Cerebellar nuclear complex (tissue), 1 donor: Measurements from ENCODE around the gene MRPS10.
"Not testable (repeated sequence)": the region's sequence is repeated elsewhere in the genome, so short reads cannot be mapped to it uniquely, and the experiment has no call there.

ENCODE experiments used
- DNase-seq, 2 experiments: peaks; one replicate each; lab custom pipeline; 2025; lab: John Stamatoyannopoulos, UW

MRPS10 gene

DNA sequence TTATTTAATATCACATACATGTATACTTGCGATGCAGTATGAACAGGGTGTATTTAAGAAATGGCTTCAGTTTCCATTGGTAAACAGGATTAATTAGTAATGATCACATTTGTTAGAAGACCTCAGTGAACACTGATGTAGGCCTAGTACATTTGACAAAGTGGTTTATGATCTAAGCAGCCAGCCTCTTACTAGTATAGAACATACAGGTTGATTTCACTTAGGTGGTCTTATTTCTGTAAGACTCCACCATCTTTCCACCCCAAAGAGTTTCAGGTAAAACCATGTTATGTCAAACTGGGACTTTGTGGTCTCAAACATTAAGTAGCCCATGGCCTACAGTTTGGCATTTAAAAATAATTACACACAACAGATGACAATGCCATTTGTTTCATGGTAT, 20.2 kb upstream of the MRPS10 start:
- no peak for DNase-seq

DNA sequence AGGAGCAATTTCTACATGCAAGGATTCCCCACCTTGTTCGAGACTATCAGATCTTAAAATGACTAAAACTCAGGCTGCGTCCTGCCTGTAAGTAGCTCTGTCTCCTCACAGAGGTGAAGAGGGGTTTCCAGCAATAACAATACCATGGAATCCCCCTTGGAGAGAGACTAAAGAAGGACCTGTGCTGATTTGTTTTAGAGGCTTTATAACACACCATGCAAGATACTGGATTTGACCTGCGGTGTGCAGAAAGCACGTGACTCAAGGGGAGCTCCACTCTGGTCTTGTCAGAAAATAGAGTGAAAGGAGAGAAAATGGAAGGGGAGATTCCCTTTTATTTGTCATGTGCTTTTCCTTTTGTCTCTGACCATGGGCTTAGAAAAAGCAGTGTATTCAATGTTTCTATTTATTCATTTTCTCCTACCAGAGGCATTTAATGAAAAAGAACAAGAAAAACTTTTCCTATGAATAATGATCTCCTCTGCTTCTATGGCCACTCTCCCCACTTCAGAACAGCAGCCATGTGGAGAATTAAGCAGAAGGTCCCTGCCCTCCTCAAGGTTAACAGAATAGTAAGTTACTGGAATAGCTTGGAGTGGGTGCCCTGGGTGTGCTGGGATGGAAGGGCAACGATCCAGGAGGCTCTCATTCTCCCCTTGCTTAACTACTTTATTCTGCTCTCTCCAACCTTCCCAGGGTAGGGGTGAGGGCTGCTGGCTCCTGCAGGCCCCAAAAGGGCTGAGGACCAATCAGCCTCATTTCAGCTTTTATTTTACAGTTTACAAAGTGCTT, 19.2 kb upstream of the MRPS10 start:
- DNase-seq, result no peak

DNA sequence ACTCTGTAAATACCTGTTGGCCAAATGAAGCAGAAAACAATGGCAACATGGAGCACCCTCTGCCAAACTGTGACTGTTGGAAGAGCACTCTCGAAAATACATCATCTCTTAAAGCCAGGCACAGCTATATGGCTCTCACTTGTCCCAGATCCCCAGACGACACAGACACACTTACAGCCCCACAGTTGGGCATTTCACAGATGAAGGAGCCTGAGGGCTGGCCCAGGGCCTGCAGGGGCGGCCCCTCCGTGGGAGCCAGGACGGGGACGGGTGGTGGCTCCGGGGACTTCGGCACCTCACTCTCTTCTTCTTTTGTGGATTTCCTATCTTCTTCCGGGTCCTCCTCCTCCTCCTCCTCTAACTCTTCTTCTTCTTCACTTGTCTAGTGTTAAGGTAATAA, 18.4 kb upstream of the MRPS10 start:
- no peak for DNase-seq

DNA sequence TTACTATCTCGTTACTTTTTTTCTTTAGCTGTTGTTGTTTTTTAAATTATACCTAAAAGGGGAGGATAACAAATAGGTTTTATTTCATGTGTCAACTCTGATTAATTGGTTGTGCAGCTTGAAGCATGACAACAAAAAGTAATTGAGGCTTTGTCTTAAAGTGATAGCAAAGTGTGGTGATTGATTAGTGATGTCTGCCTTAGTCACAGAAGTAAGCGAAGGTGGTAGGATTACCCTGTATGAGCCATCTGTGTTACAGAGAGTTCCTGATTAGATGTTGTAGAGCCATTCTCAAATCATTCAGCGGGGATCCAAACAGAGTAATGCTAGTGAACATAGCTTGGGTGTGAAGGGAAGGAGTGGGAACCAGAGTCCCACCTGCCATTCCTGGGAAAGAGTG, 14.4 kb upstream of the MRPS10 start:
- DNase-seq, result no peak

DNA sequence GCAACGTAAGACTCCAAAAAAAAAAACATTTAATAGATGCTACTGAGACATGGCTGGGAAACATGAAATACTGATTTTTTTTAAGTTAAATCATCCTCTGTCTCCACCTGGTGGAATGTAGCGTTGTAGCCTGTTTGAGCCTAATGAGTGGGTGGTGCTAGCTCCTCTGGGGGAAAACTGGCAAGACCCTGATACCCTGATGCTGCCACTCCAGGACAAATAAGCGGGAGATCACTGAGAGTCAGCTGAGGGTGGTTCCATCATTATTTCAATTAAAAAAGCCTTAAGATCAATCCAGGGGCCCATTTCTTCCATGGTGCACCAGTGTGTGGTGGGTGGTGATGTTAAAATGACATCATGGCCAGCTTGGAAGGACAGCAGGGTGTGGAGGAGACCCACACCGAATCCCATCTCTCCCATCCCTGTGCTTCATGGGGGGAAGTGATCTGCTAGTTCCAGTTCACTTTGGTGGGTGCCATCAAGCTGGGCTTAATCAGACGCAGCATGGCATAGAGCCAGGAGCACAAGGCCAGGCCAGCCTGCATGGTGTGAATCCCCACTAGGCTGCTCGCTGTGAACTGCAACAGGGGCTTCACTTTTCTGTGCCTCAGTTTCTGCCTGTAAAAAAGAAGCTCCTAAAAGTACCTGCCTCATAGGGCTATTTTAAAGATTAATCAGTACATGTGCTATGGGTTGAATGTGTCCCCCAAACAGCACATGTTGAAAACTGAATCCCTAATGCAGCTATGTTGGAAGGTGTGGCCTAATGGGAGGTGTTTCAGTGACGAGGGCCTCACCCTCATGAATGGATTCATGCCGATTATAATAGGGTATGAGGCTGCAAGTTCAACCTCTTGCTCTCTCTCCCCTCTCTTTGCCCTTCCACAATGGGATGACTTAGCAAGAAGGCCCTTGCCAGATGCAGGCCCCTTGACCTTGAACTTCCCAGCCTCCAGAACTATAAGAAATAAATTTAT, 13.0 kb upstream of the MRPS10 start:
- DNase-seq, result no peak

DNA sequence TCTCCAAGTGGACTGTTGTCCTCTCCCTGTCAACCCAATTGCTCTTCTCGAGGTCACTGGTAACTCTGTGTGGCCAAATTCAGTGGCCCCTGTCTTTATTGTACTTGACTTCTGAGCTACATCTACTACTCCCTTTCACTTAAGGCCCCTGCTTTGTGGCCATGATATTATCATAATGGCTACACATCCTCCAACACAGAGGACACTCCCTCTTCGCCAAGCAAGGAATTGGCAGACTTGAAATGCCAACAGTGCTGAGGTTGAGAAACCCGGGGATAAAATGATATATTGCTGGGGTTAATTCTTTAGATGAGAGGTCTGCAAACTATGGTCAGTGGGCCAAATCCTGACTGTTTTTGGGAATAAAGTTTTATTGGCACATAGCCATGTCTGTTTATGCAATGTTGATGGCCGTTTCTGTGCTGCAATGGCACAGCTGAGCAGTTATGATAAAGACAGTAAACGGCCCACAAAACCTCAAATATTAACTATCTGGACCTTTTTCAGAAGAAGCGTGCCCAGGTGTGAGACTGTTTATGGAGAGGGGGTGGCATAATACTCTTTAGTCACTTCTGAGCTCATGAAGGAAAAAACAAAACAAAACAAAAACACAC, 12.0 kb upstream of the MRPS10 start:
- no peak for DNase-seq

DNA sequence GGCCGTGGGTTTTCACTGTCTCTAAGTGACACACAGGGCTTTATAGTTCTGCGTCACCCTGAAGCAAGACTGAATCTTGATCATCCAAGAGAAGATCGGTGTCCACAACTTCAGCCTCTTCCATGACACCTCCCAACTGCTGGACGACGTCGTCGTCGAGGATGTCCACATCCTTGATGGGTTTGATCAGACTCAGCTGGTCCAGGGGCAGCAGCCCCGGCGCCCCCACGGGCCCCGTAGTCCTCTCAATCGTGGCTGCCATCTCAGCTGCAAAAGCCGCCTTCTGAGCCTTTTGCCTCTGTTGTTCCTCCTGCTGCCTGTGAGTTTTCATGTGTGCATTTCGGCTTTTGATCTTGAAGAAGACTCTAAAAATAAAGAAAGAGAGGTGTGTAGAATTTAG, 10.6 kb upstream of the MRPS10 start:
- no peak for DNase-seq

DNA sequence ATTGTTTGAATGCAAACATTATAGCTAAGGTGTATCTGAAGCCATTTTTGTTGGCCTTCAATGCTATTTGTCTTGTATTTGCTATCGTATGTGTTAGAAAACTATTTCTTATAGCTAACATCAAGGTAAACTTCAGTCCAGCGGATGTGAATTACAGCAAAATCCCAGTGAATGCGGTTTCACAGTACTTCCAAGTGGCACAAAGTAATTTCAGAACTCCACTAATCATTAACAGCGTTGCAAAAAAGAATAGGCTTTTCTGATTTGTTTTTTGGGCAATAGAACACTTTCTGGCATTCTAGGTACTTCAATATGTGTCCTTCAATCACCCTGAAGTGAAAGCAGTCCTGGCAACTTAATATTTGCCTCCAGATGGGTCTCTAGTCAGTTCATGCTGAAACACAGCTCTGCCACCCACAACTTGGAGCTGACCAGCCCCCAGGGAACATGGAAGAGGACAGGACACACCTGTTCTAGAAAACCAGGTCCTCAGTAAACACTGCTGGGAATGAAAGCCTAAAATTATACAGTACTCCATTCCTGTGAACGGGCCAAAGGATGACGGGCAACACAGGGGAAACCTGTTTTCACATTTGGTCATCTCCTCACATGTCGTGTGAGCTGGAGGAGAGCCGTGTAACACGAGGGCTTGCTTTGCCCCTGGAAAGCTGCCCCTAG, 9.7 kb upstream of the MRPS10 start:
- DNase-seq, result no peak

DNA sequence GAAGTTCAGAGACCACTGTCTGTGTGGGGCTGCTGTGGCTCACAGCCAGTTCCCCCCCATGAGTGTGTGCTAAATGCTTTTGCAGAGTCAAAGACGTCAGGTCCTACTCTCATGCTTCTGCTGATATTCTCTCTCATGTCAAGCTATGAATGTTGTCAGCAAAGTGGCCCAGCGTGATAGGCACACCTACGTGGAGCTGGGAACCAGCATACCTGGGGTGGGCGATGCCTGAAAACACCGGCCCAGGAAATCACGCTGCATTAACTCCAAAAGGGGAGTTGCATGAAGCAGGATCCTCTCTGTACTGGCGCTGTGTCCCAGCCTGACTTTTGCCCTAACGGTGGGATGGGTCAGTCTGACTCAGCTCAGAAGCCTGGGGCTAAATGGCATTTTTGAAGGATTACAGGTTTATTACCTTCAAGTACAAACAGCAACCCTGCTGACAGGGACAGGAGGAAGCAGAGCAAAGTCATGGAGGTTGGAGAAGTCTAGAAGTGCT, 9.0 kb upstream of the MRPS10 start:
- no peak for DNase-seq

DNA sequence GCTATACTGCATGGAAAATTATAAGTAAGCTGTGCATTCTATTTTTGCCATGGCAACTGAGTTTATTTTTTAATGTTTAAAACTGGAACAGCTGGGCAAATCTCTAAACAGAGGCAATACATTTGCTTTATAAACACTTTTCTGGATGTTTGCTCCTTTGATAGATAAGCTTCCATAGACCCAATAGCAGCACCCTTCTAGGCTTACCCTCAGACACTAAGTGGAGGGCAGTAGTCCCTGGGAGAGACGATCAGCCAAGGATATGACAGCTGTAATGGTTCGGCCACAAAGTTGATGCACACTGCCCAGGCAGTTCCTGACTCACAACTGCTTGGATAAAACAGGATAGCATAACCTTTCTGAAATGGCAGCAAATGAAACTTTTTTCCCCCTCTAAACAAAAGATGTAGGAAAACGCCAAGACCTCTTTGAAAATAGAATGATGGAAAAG, 8.5 kb upstream of the MRPS10 start:
- no peak for DNase-seq

DNA sequence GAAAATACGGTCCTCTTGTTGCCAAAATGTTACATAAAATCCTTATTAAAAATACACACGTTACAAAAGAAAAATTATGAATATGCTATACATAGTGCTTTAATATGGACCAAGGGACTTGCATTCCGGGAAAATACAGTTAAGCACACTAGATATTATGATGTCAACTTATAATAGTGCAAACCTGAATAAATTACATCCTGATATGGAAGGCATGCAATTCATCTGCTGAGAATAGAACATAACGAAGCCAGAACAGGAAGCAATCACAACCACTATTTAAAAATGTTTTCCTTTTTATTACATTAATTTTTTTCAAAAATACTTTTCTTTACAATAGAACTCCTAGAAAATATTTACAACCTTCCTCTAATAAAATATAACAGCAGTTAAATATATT, 7.8 kb upstream of the MRPS10 start:
- DNase-seq, result no peak

DNA sequence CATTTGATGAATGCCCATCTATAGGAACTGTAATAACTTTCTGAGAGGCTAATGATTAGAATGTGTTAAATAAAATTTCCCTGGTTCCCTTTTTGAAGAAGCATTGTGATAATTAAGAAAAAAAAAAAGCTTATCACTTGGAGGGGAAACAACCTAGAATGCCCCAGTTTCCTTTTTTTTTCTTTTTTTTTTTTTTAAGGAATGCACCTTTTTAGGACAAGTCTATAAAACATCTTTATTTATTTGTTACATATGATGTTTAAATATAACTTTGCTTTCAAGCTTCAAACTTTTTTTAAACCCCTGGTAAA, 7.3 kb upstream of the MRPS10 start:
- DNase-seq, result no peak

DNA sequence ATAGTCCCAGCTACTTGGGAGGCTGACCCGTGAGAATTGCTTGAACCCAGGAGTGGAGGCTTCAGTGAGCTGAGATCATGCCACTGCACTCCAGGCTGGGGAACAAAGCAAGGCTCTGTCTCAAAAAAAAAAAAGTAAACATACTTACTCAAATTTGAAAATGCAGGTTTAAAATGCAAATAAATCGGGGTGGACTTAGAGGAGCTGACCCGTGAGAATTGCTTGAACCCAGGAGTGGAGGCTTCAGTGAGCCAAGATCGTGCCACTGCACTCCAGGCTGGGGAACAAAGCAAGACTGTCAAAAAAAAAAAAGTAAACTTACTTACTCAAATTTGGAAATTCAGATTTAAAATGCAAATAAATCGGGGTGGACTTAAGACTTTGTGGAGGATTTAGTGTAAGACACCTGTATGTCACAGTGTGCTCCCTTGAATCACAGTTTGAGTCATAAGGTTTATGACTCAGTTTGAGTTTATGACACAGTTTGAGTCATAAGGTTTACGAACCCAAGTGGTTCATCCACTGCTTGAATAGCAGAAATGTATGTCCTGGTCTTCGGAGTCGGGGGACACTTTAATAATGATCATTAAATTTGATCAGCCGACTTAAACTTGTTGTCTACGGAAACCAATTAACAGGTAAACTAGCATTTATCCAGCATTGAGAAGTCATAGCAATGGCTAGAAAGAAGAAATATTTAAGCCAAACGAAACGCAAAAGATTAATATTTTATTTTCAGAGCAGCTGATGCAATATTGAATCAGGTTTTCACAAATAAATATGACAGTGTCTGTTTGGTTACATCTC, 6.8 kb upstream of the MRPS10 start:
- no peak for DNase-seq

DNA sequence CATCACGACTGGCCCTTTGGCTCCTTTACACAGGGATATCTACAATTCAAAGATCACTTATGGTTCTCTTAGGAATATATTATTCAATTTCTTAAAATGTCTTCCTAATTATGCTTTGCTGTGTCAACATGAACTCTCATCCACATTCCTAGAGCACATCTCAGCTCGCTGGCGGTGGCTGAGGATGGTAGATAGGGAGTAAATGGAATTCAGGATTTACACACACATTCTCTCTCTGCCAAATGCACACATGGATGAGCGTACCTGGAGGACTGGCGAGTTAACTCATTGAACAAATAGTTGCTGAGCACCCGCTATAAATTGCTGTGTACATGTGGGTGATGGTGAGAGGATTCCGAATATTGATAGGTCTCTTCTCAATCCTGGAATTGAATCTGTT, 4.8 kb upstream of the MRPS10 start:
- no peak for DNase-seq

DNA sequence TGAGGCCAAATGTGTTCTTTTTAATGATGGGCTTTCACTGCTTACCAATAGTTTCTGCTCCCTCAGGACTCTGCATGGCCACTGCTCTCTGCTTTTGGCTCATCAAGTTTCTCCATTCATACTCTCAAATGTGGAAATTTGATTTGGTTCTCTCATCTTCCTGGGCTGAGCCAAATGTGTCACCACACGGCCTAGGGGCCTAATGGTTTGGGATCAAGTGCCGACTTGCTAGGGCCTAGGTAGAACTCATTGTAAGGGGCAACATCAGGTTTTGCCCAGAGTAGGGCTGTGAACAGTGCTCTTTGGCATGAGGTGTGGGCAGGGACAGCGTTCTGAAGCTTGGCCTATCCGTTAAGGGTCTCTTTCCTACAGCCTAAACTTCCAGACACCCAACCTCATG, 3.9 kb upstream of the MRPS10 start:
- no peak for DNase-seq

DNA sequence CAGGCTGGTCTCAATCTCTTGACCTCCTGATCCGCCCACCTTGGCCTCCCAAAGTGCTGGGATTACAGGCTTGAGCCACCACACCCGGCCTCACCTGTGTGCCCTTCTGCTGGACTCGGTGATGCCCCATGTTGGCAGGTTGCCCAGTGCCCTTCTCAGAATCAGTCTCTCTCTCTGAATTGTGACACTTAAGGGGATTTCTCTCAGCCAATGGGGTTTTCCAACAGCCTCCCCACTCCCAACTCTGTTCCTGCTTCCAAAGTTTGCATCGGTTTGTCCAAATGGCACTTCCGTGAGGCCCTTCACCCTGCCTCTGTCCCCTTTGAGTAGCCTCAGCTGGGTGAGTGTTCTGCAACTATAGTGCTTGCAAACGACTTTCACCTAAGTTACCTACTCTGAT, 3.1 kb upstream of the MRPS10 start:
- no peak for DNase-seq

DNA sequence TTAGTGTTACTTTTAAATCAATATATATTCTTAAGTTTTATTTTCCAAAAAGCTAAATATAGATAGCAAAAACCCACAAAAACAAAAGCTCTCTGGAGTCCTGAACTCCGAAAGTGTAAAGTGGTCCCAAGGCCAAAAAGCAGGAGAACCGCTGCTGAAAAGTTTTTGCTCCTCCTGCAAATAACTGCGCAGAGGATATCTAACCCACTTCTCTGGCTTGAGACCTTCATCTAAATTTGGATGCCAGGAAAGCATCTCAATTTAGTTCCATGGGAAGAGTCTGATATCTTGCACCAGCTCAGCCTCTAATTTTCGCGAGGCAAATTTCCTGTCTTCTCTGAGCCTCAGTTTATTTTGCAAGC, 523 bp downstream of the MRPS10 start:
- DNase-seq, result no peak

DNA sequence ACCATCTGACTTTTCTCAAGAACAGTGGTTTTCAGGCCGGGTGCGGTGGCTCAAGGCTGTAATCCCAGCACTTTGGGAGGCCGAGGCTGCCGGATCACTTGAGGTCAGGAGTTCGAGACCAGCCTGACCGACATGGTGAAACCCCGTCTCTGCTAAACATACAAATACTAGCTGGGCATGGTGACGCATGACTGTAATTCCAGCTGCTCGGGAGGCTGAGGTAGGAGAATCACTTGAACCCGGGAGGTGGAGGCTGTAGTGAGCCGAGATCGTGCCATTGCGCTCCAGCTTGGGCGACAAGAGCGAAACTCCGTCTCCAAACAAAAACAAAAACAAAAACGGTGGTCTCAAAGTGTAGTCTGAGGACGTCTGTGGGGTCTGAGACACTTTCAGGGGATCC, 1.2 kb downstream of the MRPS10 start:
- not testable (repeated sequence) for DNase-seq

DNA sequence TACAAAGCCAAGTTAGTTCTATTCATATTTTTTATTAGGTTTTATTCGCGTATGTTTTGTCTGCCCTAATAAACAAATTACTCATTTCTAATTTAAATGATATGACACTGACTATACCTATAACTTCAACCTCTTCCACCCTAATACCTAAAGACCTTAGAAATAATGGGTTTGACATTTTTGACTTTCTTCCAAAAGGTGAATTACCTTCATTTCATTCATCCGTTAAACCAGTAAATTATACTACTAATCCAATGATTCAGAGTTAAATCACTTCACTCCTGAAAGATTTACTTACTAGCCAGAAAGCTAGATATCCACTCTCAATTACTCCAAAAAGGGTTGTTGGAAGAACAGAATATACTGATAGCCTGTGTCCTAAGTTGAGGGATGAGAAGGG, 5.2 kb downstream of the MRPS10 start:
- no peak for DNase-seq

DNA sequence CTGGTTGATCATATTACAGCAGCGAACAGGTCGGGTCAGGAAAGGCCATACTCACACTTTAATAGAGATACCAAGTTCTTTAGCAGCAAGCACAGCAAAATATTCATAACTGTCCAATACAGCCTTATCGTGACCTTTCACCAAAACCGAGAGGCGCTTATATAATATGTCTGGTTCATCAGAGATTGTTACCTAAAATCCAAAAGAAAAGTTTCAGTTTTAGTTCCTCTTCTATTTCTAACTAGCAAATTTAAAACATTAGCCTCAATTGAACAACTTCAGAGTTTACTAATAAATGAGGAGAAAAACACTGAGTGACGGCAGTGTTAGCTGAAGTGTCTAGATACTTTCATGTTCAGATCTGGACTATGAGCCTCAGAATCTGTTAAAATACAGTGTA, 5.9 kb downstream of the MRPS10 start:
- no peak for DNase-seq

DNA sequence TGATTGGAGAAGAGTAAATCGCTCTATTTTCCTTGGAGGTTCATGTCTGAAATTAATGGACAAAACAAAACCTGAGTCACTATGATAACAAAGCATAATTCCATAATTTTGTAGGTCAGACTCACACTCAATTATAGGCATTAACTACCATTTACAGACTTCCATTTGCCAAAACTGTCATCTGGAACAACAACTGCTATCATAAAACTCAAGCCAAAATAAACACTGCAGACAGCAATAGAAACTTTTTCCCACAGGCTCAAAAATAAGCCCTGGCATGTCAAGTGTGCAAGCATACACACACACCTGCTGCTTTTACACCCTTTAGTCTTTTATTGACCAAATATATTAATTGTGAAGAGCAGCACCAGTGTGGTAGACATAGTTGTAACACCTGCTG, 7.1 kb downstream of the MRPS10 start:
- DNase-seq, result no peak
